HS-27A (cell line): ENCODE data around the gene RAB36.

ENCODE experiments used
- DNase-seq: peaks from one replicate; pipeline ENCODE4 v3.0.0-alpha.2; 2012; ENCODE audit warnings: low read depth, missing footprints

The RAB36 gene

DNA sequence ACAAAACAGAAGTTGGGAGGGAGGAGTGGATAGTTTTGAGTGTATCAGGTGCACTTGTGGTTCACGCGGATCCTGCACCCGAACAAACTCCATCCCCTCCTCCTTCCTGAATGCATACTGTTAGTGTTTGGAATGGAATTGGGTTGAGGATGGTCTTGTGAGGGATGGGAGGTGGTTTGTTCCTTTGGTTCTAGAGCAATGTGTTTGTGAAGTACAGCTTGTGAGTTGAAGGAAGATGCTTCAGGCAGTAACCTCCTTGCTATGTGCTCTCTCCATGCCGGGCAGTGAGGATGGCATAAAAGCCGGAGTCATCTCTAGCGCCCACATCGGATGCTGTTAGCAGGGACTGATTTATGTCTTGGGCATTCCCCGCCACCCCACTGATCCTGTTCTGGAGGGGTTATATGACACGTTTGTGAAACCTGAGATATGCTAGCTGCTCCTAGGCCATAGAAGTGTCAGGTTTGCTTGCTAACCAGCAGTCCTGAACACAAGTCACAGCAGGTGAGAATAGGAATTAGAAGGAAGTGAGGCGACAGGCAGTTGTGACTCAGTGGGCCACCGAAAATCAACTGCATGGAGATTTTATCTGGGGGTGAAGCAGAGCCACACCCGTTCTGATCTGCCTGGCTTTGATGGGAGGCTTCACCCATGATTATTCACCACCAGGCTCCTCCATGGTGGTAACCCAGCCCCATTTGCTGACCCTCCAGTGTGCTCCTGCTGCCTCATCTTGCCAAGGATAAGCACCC lies 37.2 kb downstream of the RAB36 start:
- no peak for DNase-seq

DNA sequence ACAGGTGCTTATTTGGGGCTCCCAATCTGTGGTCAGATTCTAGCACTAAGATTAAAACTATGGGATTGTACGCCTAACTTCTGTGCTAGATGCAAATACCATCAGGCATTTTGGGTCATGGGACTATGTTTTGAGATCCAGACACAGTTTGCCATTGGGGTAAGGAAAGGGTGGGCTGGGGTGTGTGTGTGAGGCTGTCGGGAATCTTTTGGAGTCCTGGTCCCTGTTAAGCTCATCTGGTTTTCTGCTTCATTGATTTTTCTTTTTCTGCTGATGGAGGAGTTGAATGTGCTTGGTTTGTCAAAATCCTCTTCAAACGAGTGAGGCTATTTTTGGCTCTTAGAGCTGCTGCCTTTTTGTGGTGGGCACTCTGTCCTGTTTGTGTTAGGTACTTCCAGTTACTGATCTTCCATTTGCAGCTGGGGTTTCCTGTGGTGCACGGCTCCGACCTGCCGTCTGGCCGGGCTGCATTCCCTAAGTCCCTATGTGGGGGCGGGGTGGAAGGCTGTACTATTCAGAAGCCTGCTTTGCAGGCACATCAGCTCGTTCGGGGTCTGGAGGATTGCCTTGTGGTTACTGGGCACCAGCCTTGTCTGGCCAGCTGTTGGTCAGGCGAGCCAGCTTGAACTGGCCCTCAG lies 37.9 kb downstream of the RAB36 start:
- DNase-seq = no peak

DNA sequence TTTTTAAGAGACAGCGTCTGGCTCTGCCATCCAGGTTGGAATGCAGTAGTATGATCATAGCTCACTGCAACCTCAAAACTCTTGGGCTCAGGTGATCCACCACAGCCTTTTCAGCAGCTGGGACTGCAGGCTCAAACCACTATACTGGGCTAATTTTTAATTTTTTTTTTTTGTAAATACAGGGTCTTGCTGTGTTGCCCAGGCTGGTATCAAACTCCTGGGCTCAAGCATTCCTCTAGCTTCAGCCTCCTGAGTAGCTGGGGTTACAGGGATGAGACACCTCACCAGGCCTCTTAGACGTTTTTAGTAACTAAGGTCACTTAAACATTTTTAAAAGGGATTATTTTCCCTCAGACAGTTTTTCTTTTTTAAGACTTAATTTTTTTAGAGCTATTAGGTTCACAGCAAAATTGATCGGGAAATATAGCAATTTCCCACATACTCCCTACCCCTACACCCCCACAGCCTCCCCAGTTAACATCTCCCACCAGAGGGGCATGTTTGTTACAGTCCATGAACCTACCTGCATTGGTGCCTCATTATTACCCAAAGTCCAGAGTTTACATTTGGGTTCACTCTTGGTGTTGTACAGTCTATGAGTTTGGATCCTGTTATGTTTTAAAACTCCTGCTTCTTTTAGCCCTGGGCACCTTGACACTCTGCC lies 39.0 kb downstream of the RAB36 start:
- DNase-seq = no peak

DNA sequence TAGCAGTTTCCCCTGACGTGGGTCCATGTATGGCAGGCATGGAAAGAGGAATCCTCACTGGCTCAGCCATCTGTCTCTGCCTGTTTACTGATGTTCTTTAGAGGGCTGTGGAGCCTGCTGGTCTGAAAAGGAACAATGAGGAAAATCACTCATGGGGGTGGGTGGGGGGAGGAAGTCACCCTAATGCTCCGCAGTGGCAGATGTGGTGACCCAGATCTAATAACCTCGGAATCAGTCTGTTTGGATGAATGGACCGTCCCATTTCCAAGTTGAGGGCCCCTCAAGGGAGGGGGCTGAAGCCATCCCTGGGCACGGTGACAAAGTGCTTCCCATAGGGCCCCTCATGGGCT lies 39.5 kb downstream of the RAB36 start:
- no peak for DNase-seq

DNA sequence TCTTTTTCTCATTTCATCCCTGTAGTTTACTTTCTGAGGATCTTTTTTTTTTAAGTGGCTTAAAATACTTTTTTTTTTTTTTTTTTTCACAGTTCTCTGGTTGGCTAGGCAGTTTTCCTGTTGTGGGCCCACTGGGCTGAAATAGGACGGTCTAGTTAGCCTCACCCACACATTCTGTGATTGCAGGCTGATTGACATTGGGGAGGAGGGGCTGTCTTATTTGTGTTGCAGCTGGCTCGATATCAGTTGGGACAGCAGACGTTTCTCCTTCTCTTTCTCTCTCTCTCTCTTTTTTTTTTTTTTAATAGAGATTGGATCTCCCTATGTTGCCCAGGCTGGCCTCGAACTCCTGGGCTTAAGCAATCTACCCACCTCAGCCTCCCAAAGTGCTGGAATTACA lies 41.9 kb downstream of the RAB36 start:
- DNase-seq = no peak

DNA sequence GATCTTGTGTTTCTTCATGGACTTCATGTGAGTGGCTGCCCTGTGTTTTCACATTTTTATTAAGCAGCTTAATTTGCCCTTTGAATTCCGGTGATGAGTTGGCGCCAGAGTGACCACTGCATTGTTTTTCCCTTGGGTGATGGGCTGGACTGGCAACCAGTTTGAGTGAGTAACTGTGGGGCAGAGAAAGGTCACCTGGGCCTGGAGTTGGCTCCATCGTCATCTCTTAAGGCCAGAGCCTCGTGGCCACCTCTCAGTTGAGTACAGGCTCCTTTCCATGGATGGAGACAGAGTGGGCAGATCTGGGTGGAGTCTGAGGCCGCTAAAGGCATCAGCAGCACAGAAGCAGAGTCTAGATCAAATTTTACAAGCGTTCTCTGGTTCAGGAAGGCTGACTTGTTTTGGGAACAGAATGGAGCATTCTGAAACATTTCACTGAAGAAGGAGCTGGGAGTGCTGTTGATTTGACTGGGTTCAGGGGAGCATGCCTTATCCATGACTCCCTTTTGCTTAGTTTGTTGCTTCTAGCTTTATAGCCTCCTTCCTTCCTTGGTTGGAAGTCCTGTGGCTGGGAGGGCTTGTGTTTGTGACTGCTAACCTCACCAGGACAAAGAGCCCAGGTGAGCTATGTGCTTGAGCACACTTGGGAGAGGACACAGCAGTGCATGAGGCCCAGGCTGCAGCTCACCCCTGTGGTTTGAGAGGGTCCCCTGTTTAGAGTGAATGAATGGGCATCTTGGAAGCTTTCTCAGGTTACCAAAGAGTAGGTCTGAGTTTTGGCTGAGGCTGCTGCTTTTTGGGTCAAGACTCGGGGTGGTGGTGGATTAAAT lies 42.8 kb downstream of the RAB36 start:
- DNase-seq = no peak

DNA sequence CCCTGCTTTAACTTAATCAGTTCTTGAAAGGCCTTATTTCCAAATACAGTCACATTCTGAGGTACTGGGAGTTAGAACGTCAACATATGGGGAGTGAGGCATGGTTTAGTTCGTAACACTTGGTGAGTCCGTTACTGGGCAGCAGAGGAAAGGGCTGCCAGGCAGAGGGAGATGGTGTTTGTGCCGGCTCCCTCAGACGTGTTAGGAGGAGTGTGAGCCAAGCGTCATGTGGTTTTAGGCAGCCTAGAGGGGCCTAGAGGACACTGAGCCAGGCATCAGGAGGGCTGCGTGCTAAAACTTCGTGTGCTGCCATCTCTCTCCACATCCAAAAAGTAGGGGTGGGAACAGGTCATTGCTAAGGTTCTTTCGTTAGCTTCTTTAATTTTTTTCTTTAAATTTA lies 45.2 kb downstream of the RAB36 start:
- no peak for DNase-seq

DNA sequence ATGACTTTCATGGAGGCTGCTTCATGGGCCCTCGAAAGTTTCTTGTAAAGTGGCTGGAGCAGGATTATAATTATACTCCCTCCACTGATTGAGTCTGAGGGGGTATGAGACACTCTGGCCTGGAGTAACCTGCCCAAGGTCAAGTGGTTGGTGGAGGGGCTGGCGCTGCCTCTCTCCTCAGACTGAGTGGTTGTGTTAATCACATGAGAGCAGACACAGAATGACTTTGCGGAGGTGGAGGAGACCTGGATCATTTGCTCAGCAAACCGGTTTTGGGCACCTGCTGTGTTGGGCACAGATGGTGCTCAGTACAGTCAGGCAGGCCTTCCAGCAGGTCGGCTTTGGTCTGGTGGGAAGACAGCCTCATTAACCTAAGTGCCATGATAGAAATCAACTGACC lies 46.9 kb downstream of the RAB36 start:
- no peak for DNase-seq

DNA sequence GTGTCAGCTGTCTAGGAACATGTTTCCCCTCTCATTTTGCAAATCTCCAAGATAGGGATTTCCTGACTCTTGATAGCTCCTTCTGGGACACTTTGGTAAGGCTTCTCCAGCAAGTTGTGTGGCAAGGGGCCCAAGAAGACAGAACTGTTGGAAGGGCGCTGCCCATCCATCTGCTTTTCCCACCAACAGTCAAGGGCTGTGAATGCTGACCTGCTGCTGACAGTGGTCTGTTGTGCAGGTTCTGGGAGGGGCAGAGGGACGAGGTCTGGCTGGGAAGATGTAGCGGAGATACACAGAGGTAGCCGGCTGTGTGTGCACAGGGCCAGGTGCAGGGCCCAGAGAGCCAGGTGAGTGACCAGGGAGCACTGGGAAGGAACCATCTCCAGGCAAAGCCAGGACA lies 47.3 kb downstream of the RAB36 start:
- no peak for DNase-seq

DNA sequence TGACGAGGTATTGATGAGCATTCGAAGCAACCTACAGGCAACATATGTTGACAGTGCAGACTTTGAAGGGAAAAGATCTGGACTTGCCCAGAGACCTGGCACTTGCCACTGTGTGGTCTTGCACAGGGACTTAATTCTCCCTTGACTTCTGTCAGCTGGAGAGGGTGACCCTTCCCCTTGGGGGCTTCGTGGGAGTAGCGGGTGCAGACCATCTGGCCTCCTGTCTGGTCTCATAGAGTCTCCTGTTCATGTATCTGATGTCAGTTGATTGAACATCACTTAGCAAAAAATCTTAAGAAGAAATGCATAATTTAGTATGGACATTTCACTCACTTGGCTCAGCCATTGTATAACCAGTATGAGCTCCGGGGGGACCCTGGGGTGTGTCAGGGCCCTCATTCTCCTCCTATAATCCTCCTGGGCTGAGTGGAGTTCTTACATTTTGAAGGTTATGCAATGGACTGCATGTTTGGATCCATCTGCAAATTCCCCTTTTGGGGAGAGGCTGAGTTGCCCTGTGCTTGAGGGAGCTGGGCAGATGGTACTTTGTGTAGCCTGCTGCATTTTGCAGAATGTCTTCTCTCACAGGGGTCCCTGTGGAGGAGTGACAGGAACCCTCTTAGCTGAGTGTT lies 48.0 kb downstream of the RAB36 start:
- DNase-seq = no peak

DNA sequence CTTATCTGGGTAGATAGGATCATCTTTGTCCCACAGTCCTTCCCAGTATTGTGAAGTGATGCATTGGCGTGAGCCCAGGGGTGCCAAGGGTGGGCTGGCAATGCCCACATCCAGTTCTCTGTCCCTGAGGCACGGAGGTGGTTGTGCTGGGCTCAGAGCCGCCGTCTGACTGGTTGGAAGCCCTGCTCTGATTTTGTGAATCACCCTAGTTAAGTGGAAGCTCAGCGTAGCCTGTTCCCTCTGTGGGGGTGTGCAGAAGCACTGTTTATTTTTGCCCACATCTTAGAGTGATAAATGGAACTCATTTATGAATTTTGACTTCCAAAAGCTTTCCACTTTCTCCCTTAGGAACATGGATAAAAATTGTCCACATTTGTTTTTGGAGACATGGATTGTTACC lies 48.6 kb downstream of the RAB36 start:
- DNase-seq = no peak

DNA sequence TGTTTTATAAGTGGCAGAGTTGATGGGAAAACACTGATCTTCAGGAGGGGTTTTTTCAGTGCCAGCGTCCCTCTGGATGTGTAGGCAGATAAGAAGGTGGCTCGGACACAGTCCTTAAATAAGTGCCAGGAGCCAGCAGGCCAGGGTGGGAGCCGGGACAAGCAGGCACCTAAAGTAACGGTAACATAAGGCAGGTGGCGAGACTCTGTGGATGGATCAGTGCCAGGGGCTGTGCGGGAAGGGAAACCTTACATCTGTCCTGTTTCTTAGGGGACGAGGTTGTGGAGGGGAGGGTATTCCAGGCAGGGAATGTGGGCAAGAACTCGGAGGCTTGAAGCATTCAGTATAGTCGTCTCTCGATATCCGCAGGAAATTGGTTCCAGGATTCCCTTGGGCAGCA lies 50.9 kb downstream of the RAB36 start:
- DNase-seq = no peak

DNA sequence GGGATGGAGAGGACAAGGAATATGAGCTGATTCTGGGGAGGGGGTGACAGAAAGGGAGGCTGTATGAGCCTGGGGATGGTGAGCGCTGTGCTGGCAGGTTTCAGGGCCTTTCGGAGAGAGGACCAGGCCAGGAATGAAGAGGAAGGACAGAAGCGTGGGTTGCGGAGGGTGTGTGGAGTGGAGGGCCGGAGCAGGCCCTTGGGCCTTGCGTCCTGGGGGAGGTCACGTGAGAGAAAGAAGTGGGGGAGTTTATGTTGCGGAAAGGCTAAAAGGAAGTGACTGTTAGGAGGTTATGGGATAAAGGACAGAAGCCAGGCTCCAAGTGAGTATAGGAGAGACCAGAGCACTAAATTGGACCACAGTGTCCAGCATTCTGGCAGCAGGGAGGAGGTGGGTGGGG lies 52.6 kb downstream of the RAB36 start:
- no peak for DNase-seq

DNA sequence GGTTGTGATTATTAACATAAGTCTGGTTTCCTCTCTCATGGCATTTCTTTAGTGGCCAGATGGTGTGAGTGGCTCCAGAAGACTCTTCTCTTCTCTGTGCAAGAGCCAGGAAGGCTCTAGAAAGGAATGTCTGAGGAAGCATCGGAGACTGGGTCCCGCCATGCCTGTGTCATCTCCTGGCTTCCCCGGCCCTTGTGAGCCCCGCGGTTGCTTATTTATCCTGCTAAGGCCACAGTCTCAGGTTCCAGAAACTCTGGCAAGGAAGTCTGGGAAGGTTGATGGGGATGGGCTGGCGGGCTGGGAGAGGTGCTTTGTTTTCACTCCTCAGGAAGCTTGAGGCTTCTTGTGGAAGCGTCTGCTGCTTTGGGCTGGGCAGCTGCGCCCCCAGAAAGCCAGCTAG lies 53.9 kb downstream of the RAB36 start:
- no peak for DNase-seq

DNA sequence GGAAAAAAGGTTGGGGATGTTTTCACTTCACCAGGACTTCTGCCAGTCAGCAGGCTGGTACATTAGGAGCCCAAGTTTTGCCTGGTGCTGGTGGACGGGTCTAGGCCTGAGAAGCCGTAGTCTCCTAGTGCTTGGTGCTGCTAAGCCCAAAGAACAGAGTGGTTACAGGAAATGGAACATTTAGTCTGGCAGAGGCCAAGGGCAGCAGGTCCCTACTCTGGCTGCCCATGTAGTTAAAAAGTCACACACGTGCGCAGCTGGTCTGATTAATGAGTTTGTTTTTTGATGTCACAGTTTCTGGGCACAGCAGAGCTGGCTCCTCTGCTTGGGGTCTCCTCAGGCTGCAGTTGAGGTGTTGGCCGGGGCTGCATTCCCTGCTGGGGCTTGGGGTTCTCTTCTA lies 55.6 kb downstream of the RAB36 start:
- DNase-seq = no peak

DNA sequence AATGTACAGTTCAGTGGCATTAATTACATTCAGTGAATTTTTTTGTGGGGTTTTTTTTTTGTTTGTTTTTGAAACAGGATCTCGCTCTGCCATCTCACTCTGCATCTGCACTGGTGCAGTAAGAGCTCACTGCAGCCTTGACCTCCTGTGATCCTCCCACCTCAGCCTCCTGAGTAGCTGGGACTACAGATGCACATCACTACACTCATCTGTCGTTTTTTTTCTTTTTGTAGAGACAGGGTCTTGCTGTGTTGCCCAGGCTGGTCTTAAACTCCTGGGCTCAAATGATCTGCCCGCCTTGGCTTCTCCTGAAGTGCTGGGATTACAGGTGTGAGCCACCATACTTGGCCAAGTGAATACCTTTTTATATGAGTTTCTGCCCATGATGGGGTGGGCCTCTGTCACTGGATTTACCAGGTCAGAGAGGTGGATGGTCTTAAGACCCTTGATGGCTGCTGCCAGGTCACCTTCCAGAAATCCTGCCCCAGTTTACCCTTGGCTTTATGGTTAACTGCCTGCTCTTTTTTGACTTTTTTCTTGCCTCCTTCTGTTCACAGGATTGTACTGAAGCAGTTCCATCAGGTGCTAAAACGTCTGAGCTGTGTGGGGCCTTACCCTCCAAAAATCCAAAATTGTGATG lies 57.7 kb downstream of the RAB36 start:
- DNase-seq = no peak

DNA sequence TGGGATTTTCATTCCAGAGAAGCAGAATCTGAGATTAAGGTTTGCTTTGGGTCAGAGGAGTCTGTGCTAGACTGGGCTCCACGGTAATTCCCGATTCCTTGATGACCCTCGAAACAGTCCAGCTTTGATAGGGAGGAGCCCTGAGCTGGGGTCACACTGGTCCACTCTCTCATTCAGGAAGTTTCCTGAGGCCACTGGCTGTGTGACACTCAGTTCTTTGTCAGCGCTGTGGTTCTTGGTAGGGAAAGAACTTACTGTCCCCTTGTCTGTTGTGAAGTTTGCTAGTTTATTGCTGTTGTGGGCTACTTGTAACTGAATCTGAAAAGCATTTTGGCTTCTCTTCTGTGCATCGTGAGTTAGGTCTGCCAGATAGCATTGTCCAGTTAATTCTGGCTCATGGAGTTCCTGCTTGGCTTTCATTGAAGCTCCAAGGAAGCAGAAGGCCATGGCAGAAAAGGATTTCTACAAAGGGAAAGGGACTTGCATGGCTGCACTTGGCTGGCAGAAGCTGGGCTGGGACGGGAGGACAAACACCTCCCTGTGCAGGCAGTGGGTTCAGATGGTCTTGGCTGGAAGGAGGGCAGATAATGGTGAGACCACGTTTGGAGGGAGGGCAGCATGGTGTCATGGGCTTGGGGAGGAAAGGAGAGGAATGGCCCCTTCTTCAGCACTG lies 58.3 kb downstream of the RAB36 start:
- no peak for DNase-seq

DNA sequence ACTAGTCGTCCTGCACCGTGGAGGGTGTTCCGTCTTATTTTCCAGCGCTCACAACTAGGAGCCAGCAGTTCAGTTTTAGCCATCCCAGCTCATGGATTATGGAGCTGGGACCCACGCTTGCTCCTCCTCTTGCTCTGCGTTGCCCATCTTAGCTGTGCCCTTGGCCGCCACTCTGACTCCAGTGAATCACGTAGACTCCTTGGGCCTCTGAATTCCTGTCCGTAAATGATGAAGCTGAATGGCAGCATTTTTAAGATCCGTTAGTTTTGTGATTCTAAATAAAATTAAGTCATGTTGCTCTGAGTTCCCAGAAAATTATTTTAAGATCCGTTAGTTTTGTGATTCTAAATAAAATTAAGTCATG lies 58.8 kb downstream of the RAB36 start:
- DNase-seq = no peak

DNA sequence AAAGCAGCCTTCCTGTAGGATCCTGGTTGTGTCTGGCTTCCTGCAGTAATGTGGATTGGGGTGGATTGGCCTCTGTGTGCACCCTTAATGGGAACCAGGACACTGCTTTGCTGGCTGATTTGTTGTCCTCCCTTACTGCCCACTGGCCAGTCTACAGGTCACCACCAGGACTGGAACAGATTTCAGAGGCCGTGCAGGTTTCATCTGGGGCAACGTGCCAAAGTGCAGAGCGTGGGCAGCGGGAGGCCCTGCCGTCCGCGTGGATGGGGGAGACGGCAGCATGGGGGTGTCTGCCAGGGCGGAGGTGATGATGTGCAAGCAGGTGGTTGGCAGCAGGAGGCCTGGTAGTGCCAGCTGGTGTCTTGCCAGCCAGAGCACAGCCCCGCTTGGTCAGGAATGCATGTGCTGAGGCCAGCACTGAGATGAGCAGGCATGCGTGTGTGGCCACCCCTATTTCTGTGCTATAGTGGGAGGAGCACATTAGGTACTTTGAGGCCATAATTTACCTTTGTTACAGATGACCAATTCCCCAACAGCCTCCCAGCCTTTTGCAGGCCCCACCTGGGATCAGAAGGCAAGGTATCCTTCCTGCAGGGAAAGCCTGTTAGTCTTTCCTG lies 59.4 kb downstream of the RAB36 start:
- no peak for DNase-seq

DNA sequence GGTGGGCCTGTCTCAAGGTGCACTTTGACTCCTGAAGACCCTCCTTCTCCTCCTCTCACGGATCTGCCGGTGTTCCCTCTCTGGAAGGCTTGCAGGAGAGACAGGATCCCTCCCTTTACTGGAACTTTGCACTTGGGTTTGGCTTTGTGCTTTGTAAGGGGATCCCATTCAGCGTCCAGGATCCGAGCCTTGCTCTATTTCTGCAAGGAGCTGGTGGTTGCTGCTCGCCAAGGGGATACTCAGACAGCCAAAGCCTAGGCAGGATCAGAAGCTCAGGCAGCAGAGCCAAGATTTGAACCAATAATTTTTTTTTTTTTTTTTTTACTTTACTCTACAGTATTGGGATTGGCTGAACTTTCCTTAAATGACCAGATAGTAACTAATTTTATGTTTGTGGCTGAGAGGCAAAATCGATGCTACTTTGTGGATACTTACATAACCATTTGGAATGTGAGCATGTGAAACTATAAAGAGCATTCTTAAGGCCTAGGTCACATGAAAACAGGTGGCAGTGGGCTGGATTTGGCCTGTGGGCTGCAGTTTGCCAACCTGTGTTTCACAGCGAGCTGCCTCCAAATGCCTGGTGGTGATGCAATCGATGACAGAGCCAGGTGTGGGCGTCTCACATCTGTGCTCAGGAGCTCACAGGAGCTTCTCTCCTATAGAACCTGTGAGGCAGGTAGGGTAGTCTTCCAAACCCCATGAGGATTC lies 60.2 kb downstream of the RAB36 start:
- DNase-seq = no peak
